Neural crest cell (in vitro differentiated cells): ENCODE measurements around the gene OLIG3. TPM values are rescaled to one million over a fixed set of nuclear protein-coding genes. Genes with fewer than 3 reads are reported as not detected.

Experiments used
- DNase-seq: peaks from one replicate; pipeline ENCODE4 v3.0.0; 2021; ENCODE audit warnings: low read depth, mixed read lengths, low spot score
- H3K27ac Mint-ChIP-seq: one replicate; pipeline ENCODE4 v1.8.0; 2021; ENCODE audit warnings: mild to moderate bottlenecking, mixed read lengths; ENCODE audit not compliant: unreplicated experiment
- H3K27me3 Mint-ChIP-seq: 2 replicates; pipeline ENCODE4 v1.8.0; 2021; ENCODE audit warnings: low read depth, mild to moderate bottlenecking, mixed read lengths
- H3K36me3 Mint-ChIP-seq: 2 replicates; pipeline ENCODE4 v1.8.0; 2021; ENCODE audit warnings: low read depth, mild to moderate bottlenecking, mixed read lengths
- H3K4me1 Mint-ChIP-seq: 2 replicates; pipeline ENCODE4 v1.8.0; 2021; ENCODE audit warnings: mixed read lengths
- H3K4me3 Mint-ChIP-seq: one replicate; pipeline ENCODE4 v1.8.0; 2021; ENCODE audit warnings: mild to moderate bottlenecking, mixed read lengths
- H3K9me3 Mint-ChIP-seq: 2 replicates; pipeline ENCODE4 v1.8.0; 2021; ENCODE audit warnings: mixed read lengths
- total RNA-seq: library from RNA; stranded (reverse); gene quantifications from 2 replicates; pipeline ENCODE4 v1.2.1, GENCODE V29; 2021
- TF ChIP-seq, protein P1 (sequence below): fragments of 200-600 bp; sonication (generic); conservative IDR thresholded peaks from 2 replicates; pipeline ENCODE4 v1.5.0; 2021; ENCODE audit warnings: antibody characterized with exemption, mild to moderate bottlenecking

Gene OLIG3
- total RNA-seq, 1 donor from 2014 or later = 0.63 TPM

GRCh38 chr6:137519629-137520176, 25.5 kb upstream of the OLIG3 start:
- H3K4me3 Mint-ChIP-seq = no peak overlapping the region
- no peak for DNase-seq
- no peaks in the 10 kb centered on the region for H3K9me3 Mint-ChIP-seq
- peaks cover 5% of the 10 kb centered on the region for H3K4me1 Mint-ChIP-seq
- H3K36me3 Mint-ChIP-seq = no peaks in the 10 kb centered on the region
- TF ChIP-seq, protein P1, sequence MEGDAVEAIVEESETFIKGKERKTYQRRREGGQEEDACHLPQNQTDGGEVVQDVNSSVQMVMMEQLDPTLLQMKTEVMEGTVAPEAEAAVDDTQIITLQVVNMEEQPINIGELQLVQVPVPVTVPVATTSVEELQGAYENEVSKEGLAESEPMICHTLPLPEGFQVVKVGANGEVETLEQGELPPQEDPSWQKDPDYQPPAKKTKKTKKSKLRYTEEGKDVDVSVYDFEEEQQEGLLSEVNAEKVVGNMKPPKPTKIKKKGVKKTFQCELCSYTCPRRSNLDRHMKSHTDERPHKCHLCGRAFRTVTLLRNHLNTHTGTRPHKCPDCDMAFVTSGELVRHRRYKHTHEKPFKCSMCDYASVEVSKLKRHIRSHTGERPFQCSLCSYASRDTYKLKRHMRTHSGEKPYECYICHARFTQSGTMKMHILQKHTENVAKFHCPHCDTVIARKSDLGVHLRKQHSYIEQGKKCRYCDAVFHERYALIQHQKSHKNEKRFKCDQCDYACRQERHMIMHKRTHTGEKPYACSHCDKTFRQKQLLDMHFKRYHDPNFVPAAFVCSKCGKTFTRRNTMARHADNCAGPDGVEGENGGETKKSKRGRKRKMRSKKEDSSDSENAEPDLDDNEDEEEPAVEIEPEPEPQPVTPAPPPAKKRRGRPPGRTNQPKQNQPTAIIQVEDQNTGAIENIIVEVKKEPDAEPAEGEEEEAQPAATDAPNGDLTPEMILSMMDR = no peak
- H3K27ac Mint-ChIP-seq = no peak overlapping the region
- peaks cover 82% of the 10 kb centered on the region for H3K27me3 Mint-ChIP-seq

DNA sequence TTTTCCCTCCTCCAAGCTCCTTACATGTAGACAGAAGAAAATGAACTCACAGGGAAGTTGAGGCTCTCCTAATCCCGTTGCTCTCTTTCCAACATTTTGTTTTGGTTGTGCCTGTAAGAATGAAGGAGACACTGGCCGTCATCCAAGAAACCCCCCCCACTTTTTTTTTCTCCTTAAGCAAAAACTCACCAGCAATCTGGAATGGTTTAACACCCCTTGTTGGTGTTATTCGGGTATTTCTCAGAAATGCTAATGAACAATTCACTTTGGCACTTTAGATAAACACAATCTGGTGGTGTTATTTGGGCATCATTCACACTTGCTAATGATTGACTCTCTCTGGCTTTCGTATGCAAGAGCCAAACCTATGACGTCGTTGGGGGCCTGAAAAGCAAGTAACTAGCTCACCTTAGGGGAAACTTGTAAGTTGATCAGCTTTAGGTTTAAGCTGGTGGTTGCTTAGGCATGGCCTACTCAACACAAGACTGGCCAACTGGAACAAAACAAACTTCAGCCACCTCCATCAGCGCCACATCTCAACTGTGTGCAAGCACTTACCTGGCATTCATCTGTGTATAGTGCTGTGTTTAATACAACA, 24.3 kb upstream of the OLIG3 start:
- H3K36me3 Mint-ChIP-seq = no peaks in the 10 kb centered on the region
- TF ChIP-seq, protein P1 = no peak
- peaks cover 5% of the 10 kb centered on the region for H3K4me1 Mint-ChIP-seq
- H3K27ac Mint-ChIP-seq = no peak overlapping the region
- no peaks in the 10 kb centered on the region for H3K9me3 Mint-ChIP-seq
- no peak for DNase-seq
- no peak overlapping the region for H3K4me3 Mint-ChIP-seq
- peaks cover 89% of the 10 kb centered on the region for H3K27me3 Mint-ChIP-seq

DNA sequence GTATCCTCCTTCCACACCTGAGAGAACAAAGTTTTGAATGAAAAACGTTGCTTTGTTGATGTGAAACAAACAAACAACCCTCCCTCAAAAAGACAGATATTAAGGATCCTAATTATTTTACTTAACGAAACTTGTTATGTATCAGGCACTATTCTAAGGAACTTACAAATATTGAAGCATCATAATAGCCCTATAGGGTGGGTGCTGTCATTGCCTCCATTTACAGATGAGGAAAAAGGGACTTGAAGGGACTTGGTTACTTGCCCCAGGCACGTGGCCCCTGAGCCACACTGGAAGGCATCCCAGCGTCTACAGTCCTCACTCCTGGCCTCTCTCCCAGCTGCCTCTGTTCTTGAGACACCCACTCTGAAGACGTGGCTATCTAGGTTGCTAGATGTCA, 20.2 kb upstream of the OLIG3 start:
- peaks cover 91% of the 10 kb centered on the region for H3K27me3 Mint-ChIP-seq
- TF ChIP-seq, protein P1 = no peak
- H3K27ac Mint-ChIP-seq = no peak overlapping the region
- no peak for DNase-seq
- no peaks in the 10 kb centered on the region for H3K36me3 Mint-ChIP-seq
- no peaks in the 10 kb centered on the region for H3K4me1 Mint-ChIP-seq
- no peaks in the 10 kb centered on the region for H3K9me3 Mint-ChIP-seq
- no peak overlapping the region for H3K4me3 Mint-ChIP-seq

DNA sequence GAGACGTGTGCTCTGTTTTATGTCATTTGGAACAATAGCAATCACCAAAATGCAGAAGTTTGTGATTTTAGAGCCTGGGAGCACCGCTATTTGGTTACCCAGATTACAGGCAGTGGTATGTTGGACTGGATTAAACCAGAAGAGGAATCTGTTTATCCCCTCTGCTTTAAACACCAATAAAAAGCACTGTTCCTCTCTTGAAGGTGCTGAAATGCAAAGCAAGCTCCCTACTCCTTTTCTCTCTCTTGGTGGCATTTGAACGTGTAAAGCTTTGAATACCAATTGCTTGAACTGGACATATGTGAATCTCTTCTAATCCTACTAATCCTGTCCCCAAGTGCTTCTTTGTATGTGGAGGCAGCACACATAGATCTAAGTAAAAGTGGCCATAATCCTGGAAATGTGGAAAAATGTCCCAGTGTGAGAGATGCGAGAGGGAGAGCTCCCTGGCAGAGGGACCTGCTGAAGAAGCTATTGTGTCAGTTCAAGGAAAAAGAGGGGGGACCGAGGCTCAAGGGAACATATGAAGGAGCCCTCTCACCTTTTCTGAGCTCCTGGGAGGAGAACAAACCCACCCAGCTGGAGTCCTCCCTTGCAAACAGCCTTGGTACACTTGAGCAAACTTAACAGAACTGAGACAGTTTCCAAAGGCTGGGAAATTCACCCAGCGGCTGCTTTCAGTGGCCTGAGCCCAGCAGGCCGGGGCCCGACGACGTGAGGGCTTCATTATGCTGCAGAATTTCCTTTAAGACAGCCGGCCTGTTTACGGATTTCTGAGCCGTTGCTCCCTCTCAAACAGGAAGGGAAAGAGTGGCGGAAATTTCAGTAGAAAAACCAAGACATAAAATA, 18.8 kb upstream of the OLIG3 start:
- Mint-ChIP-seq H3K4me3 (no peak overlapping the region), H3K27me3 (peaks cover 91% of the 10 kb centered on the region), H3K9me3 (no peaks in the 10 kb centered on the region), H3K36me3 (no peaks in the 10 kb centered on the region), H3K27ac (no peak overlapping the region), H3K4me1 (no peaks in the 10 kb centered on the region)
- TF ChIP-seq, protein P1 = no peak
- DNase-seq = no peak

DNA sequence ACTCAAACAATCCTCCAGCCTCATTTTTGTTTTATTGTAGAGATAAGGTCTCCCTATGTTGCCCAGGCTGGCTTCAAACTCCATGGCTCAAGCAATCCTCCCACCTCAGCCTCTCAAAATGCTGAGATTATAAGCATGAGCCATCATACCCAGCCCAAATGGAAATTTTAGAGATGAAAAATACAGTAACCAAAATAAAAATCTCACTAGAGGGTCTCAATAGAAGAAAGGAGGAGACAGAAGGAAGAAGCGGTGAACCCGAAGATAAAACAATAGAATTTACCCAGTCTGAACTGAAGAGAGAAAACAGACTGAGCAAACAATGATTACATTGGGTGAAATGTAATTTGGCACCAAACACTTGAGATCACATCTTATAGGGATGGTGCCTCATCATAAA, 16.7 kb upstream of the OLIG3 start:
- DNase-seq = no peak
- no peak overlapping the region for H3K27ac Mint-ChIP-seq
- no peaks in the 10 kb centered on the region for H3K36me3 Mint-ChIP-seq
- peaks cover 90% of the 10 kb centered on the region for H3K27me3 Mint-ChIP-seq
- no peaks in the 10 kb centered on the region for H3K4me1 Mint-ChIP-seq
- H3K4me3 Mint-ChIP-seq = no peak overlapping the region
- H3K9me3 Mint-ChIP-seq = no peaks in the 10 kb centered on the region
- TF ChIP-seq, protein P1 = no peak
